ENCODE results near the gene EHMT2. TPM values are rescaled to one million over a fixed set of nuclear protein-coding genes. Genes with fewer than 3 reads are reported as not detected.

Gene EHMT2
- total and polyA plus RNA-seq, 2 of the 13 experiments (the other 11 are each of a cell fraction or from before 2014, with no cell fraction given): 55.2 to 69.2 TPM

- no peak; the same call in 1 of the 2 replicates for TF ChIP-seq ZNF790 (CRISPR knock-in tag; IDR thresholded peaks at IDR 0.05; ENCODE audit: borderline replicate concordance)
- TF ChIP-seq ZBTB20 (CRISPR knock-in tag; IDR thresholded peaks at IDR 0.05; ENCODE audit: borderline replicate concordance, low read depth): peak; percentile 91
- TF ChIP-seq HNRNPLL (IDR thresholded peaks at IDR 0.05; ENCODE audit: low read depth, low read length, poor library complexity, severe bottlenecking): no peak
- peak; percentile 2; the same call in 1 of the 2 replicates for TF ChIP-seq ZMYM2 (CRISPR knock-in tag; IDR thresholded peaks at IDR 0.05)
- TF ChIP-seq U2AF2 (IDR thresholded peaks at IDR 0.05; ENCODE audit: low read depth, low read length): no peak
- TF ChIP-seq PPARG (CRISPR knock-in tag; conservative IDR thresholded peaks at IDR 0.05): peak; percentile 99
- no peak for TF ChIP-seq SP2 (CRISPR knock-in tag; IDR thresholded peaks at IDR 0.05)
- no peak for TF ChIP-seq ZBTB38 (CRISPR knock-in tag; IDR thresholded peaks at IDR 0.05)
- no peak for TF ChIP-seq ZNF512 (CRISPR knock-in tag; IDR thresholded peaks at IDR 0.05)
- TF ChIP-seq ZBTB25 (CRISPR knock-in tag; IDR thresholded peaks at IDR 0.05): peak; percentile 81
- TF ChIP-seq CSRNP1 (CRISPR knock-in tag; IDR thresholded peaks at IDR 0.05): no peak
- peak; percentile 69 for TF ChIP-seq ZHX2 (IDR thresholded peaks at IDR 0.05; ENCODE audit: low read depth)
- no peak for TF ChIP-seq ZHX2 (CRISPR knock-in tag; IDR thresholded peaks at IDR 0.05; ENCODE audit: borderline replicate concordance)
- no peak for TF ChIP-seq ZNF850 (CRISPR knock-in tag; conservative IDR thresholded peaks at IDR 0.05)
- peak; percentile 64; the same call in 1 of the 2 replicates for TF ChIP-seq ZNF354B (CRISPR knock-in tag; IDR thresholded peaks at IDR 0.05)
- TF ChIP-seq ZNF552 (CRISPR knock-in tag; IDR thresholded peaks at IDR 0.05; ENCODE audit: borderline replicate concordance): peak; percentile 53; the same call in 1 of the 2 replicates
- no peak; the same call in 1 of the 2 replicates for TF ChIP-seq ZSCAN30 (CRISPR knock-in tag; IDR thresholded peaks at IDR 0.05)
- no peak for TF ChIP-seq FOXP1 (IDR thresholded peaks at IDR 0.05)
- peak; percentile 65; the same call in 1 of the 2 replicates for TF ChIP-seq FOXP1 (CRISPR knock-in tag; IDR thresholded peaks at IDR 0.05)
These were observed 32.0 kb downstream of the EHMT2 start (continued) for GRCh38 chr6:31865205-31866118.

All from HepG2 (cell line).